Measurements from ENCODE around the gene CDC7. TPM values are rescaled to one million over a fixed set of nuclear protein-coding genes. Genes with fewer than 3 reads are reported as not detected.

CDC7 gene
- total and polyA plus RNA-seq, 2 of the 13 experiments (the other 11 are each of a cell fraction or from before 2014, with no cell fraction given): 2.5 to 12.6 TPM

DNA sequence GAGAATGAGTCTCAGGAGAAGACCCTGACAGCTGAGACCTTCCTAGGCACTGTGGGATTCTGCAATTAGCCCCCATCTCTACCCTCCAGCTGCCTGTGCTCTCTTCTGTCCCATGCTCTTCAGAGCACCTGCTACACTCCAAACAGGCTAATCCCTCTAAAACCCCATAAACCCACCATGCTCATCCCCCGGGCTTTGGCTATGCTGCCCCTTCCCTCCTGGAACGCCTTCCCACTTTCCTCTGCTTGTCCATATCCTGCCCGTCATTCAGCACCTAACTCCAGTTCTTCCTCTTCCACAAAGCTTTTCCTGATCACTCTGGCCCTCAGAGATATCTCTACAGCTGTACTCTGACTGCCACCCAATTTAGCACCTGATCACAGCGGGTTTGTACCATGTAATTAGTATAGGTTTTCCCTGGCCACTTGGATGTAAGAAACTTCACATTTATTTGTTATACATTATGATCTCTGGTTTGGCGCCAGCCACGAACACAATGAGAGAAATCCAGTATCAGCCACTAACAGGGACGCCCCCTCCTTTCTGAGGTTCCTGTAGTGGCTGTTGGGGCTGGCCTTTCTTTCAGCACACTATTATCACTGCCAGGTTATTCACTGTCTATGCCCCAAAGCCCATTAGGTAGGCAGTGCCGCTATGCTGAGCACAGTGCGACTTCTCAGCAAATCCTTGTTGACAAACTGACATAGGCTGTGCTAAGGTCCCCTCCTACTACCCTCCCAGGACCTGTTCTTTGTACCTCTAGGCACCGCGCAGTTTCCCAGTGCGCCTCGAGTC, 45.1 kb downstream of the CDC7 start:
- ChIA-PET POLR2A (no interaction called here), CTCF (ENCODE audit: low intra/inter-chr PET ratio, low total read pairs) (no interaction called here)
- Histone ChIP-seq H3K79me2 (ENCODE audit: insufficient read depth, low read length) (no peaks in the 10 kb centered on the region), H2AFZ (ENCODE audit: low read length) (no peak overlapping the region), H3K27ac (ENCODE audit: extremely low read length, insufficient read depth, low read length) (no peak overlapping the region), H3K4me1 (ENCODE audit: insufficient read depth, low read length) (peaks cover 14% of the 10 kb centered on the region), H3K4me2 (ENCODE audit: low read depth, low read length) (peak overlapping the region; percentile 32), H3K4me3 (replicated peaks in 1 of 3; ENCODE audit: insufficient read depth in 1 of 3, low read depth in 2 of 3, low read length in 3 of 3) (peak overlapping the region in 1 of 3 experiments; percentile 17; a peak in 1 of 6 replicates), H3K9me3 (ENCODE audit: low read length) (no peaks in the 10 kb centered on the region), H3K27me3 (ENCODE audit: control insufficient read depth in 1 of 2, insufficient read depth in 2 of 2, low read length in 2 of 2) (peaks cover 0 to 2% of the 10 kb centered on the region in 2 experiments; a peak in 2 of 5 replicates), H3K36me3 (replicated peaks in 1 of 2; ENCODE audit: control insufficient read depth in 1 of 2, insufficient read depth in 2 of 2, low read length in 2 of 2) (no peaks in the 10 kb centered on the region), H4K20me1 (ENCODE audit: insufficient read depth, low read length) (no peaks in the 10 kb centered on the region), H3K9ac (ENCODE audit: insufficient read depth, low read depth, low read length) (no peak overlapping the region)
- no TSS peak for BruUV-seq (replicated peaks)
- FAIRE-seq (no peak), DNase-seq (ENCODE audit: low spot score) (no peak), ATAC-seq (peak; percentile 88)
- intact Hi-C loops (cut with micrococcal nuclease; ENCODE audit: unreplicated experiment): no loop called here
- WGBS (ENCODE audit: low lambda C conversion rate): 35% methylated on average over 13 of the region's 13 CpGs
- in situ Hi-C loops (cut with HindIII; ENCODE audit: extremely low pct_ligation_motif_present, low pct_unique_long_range_greater_than_20kb): no loop called here
- TF ChIP-seq ELF4 (CRISPR knock-in tag; IDR thresholded peaks at IDR 0.05; ENCODE audit: borderline replicate concordance): no peak
- TF ChIP-seq ATF7 (IDR thresholded peaks at IDR 0.05): no peak
- TF ChIP-seq ATF7 (CRISPR knock-in tag; IDR thresholded peaks at IDR 0.05): no peak
- TF ChIP-seq ZNF550 (CRISPR knock-in tag; IDR thresholded peaks at IDR 0.05; ENCODE audit: borderline replicate concordance): no peak
- no peak for TF ChIP-seq ZZZ3 (CRISPR knock-in tag; IDR thresholded peaks at IDR 0.05; ENCODE audit: borderline replicate concordance)
- TF ChIP-seq, protein P1, sequence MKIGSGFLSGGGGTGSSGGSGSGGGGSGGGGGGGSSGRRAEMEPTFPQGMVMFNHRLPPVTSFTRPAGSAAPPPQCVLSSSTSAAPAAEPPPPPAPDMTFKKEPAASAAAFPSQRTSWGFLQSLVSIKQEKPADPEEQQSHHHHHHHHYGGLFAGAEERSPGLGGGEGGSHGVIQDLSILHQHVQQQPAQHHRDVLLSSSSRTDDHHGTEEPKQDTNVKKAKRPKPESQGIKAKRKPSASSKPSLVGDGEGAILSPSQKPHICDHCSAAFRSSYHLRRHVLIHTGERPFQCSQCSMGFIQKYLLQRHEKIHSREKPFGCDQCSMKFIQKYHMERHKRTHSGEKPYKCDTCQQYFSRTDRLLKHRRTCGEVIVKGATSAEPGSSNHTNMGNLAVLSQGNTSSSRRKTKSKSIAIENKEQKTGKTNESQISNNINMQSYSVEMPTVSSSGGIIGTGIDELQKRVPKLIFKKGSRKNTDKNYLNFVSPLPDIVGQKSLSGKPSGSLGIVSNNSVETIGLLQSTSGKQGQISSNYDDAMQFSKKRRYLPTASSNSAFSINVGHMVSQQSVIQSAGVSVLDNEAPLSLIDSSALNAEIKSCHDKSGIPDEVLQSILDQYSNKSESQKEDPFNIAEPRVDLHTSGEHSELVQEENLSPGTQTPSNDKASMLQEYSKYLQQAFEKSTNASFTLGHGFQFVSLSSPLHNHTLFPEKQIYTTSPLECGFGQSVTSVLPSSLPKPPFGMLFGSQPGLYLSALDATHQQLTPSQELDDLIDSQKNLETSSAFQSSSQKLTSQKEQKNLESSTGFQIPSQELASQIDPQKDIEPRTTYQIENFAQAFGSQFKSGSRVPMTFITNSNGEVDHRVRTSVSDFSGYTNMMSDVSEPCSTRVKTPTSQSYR (CRISPR knock-in tag; IDR thresholded peaks at IDR 0.05; ENCODE audit: borderline replicate concordance): no peak
- TF ChIP-seq NFYB (CRISPR knock-in tag; IDR thresholded peaks at IDR 0.05): no peak
- TF ChIP-seq, protein P2, sequence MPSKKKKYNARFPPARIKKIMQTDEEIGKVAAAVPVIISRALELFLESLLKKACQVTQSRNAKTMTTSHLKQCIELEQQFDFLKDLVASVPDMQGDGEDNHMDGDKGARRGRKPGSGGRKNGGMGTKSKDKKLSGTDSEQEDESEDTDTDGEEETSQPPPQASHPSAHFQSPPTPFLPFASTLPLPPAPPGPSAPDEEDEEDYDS (CRISPR knock-in tag; IDR thresholded peaks at IDR 0.05): no peak
- TF ChIP-seq, protein P3, sequence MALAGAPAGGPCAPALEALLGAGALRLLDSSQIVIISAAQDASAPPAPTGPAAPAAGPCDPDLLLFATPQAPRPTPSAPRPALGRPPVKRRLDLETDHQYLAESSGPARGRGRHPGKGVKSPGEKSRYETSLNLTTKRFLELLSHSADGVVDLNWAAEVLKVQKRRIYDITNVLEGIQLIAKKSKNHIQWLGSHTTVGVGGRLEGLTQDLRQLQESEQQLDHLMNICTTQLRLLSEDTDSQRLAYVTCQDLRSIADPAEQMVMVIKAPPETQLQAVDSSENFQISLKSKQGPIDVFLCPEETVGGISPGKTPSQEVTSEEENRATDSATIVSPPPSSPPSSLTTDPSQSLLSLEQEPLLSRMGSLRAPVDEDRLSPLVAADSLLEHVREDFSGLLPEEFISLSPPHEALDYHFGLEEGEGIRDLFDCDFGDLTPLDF (CRISPR knock-in tag; IDR thresholded peaks at IDR 0.05): no peak
- no peak for TF ChIP-seq ZNF629 (CRISPR knock-in tag; conservative IDR thresholded peaks at IDR 0.05)
- TF ChIP-seq, protein P4, sequence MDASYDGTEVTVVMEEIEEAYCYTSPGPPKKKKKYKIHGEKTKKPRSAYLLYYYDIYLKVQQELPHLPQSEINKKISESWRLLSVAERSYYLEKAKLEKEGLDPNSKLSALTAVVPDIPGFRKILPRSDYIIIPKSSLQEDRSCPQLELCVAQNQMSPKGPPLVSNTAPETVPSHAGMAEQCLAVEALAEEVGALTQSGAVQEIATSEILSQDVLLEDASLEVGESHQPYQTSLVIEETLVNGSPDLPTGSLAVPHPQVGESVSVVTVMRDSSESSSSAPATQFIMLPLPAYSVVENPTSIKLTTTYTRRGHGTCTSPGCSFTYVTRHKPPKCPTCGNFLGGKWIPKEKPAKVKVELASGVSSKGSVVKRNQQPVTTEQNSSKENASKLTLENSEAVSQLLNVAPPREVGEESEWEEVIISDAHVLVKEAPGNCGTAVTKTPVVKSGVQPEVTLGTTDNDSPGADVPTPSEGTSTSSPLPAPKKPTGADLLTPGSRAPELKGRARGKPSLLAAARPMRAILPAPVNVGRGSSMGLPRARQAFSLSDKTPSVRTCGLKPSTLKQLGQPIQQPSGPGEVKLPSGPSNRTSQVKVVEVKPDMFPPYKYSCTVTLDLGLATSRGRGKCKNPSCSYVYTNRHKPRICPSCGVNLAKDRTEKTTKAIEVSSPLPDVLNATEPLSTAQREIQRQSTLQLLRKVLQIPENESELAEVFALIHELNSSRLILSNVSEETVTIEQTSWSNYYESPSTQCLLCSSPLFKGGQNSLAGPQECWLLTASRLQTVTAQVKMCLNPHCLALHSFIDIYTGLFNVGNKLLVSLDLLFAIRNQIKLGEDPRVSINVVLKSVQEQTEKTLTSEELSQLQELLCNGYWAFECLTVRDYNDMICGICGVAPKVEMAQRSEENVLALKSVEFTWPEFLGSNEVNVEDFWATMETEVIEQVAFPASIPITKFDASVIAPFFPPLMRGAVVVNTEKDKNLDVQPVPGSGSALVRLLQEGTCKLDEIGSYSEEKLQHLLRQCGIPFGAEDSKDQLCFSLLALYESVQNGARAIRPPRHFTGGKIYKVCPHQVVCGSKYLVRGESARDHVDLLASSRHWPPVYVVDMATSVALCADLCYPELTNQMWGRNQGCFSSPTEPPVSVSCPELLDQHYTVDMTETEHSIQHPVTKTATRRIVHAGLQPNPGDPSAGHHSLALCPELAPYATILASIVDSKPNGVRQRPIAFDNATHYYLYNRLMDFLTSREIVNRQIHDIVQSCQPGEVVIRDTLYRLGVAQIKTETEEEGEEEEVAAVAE (CRISPR knock-in tag; IDR thresholded peaks at IDR 0.05; ENCODE audit: borderline replicate concordance): no peak
- no peak for TF ChIP-seq XRCC5 (optimal IDR thresholded peaks at IDR 0.05; ENCODE audit: low read length)

All from HepG2 (cell line).